GM23338 (cell line): ENCODE measurements around the gene GAR1. TPM values are rescaled to one million over a fixed set of nuclear protein-coding genes. Genes with fewer than 3 reads are reported as not detected.

Experiments used
- ATAC-seq: fragments of 200-7000 bp; cut with Tn5 transposase; 3 replicates; pipeline ENCODE4 v1.9.1; 2020
- DNase-seq: peaks from one replicate; pipeline ENCODE4 v3.0.0-alpha.2; 2015; ENCODE audit warnings: low spot score
- H2AFZ ChIP-seq: fragments of 200-600 bp; sonication (generic); 2 replicates; pipeline ENCODE4 v1.8.0; 2016; ENCODE audit warnings: antibody characterized with exemption, mild to moderate bottlenecking, moderate library complexity
- H3F3A ChIP-seq: fragments of 200-600 bp; sonication (generic); replicated peaks from 2 replicates; pipeline ENCODE4 v1.8.0; 2017; ENCODE audit warnings: antibody characterized with exemption, mixed run types, low read depth
- H3K27ac ChIP-seq: fragments of 200-600 bp; sonication (generic); 2 replicates; pipeline ENCODE4 v1.6.1; 2016; ENCODE audit warnings: low read depth
- H3K27me3 ChIP-seq: fragments of 200-600 bp; sonication (generic); 2 replicates; pipeline ENCODE4 v1.8.0; 2016; ENCODE audit warnings: mild to moderate bottlenecking, mixed run types, moderate library complexity; ENCODE audit not compliant: insufficient read depth
- H3K36me3 ChIP-seq: fragments of 200-600 bp; sonication (generic); 2 replicates; pipeline ENCODE4 v1.8.0; 2016; ENCODE audit warnings: mild to moderate bottlenecking; ENCODE audit not compliant: insufficient read depth
- H3K4me1 ChIP-seq: fragments of 200-600 bp; sonication (generic); 2 replicates; pipeline ENCODE4 v1.8.0; 2016; ENCODE audit warnings: mild to moderate bottlenecking, moderate library complexity; ENCODE audit not compliant: insufficient read depth
- H3K4me2 ChIP-seq: fragments of 200-600 bp; sonication (generic); 2 replicates; pipeline ENCODE4 v1.7.1; 2017; ENCODE audit warnings: mixed run types
- H3K4me3 ChIP-seq: fragments of 200-600 bp; sonication (generic); 2 replicates; pipeline ENCODE4 v1.6.1; 2016; ENCODE audit warnings: mixed run types
- H3K79me2 ChIP-seq: fragments of 200-600 bp; sonication (generic); replicated peaks from 2 replicates; pipeline ENCODE4 v1.8.0; 2017; ENCODE audit warnings: mild to moderate bottlenecking; ENCODE audit not compliant: insufficient read depth
- H3K9me2 ChIP-seq: fragments of 200-600 bp; sonication (generic); 2 replicates; pipeline ENCODE4 v1.8.0; 2017; ENCODE audit not compliant: insufficient read depth
- H4K20me1 ChIP-seq: fragments of 200-600 bp; sonication (generic); replicated peaks from 2 replicates; pipeline ENCODE4 v1.8.0; 2017; ENCODE audit warnings: mild to moderate bottlenecking; ENCODE audit not compliant: insufficient read depth
- H3K27ac Mint-ChIP-seq: 2 replicates; pipeline ENCODE4 v1.8.0; 2020; ENCODE audit warnings: inconsistent platforms, mild to moderate bottlenecking, moderate library complexity, mixed read lengths
- H3K27me3 Mint-ChIP-seq: 3 replicates; pipeline ENCODE4 v1.8.0; 2022; ENCODE audit warnings: low read depth, mild to moderate bottlenecking, moderate library complexity, mixed read lengths, inconsistent platforms; ENCODE audit not compliant: insufficient read depth, poor library complexity
- H3K36me3 Mint-ChIP-seq: 3 replicates; pipeline ENCODE4 v1.8.0; 2021; ENCODE audit warnings: low read depth, mild to moderate bottlenecking, inconsistent platforms, moderate library complexity, mixed read lengths
- H3K4me1 Mint-ChIP-seq: 3 replicates; pipeline ENCODE4 v1.8.0; 2020; ENCODE audit warnings: mild to moderate bottlenecking, inconsistent platforms, mixed read lengths
- H3K4me3 Mint-ChIP-seq: 3 replicates; pipeline ENCODE4 v1.8.0; 2021; ENCODE audit warnings: moderate library complexity, mild to moderate bottlenecking, inconsistent platforms, mixed read lengths
- H3K9me3 Mint-ChIP-seq: 3 replicates; pipeline ENCODE4 v1.8.0; 2020; ENCODE audit warnings: moderate library complexity, mild to moderate bottlenecking, inconsistent platforms, mixed read lengths
- CREB1 ChIP-seq: fragments of 250-450 bp; sonication (Bioruptor Pico); IDR thresholded peaks from 2 replicates; pipeline ENCODE4 v1.5.0; 2020; ENCODE audit warnings: low read depth, mild to moderate bottlenecking, moderate library complexity
- CTCF ChIP-seq, 2 experiments: fragments of 200-600 bp in 1 of 2; sonication (generic) in 1 of 2; conservative IDR thresholded peaks; 2 replicates each; pipeline versions ENCODE4 v1.5.1 to v1.6.1; 2016 to 2017; ENCODE audit warnings: antibody characterized with exemption in 2 of 2, low read depth in 2 of 2, mild to moderate bottlenecking in 2 of 2, moderate library complexity in 1 of 2
- ETS1 ChIP-seq: IDR thresholded peaks from 2 replicates; pipeline ENCODE4 v1.6.1; 2016; ENCODE audit warnings: antibody characterized with exemption
- EZH2 ChIP-seq: fragments of 200-600 bp; sonication (generic); IDR thresholded peaks from one replicate; pipeline ENCODE4 v1.8.0; 2017; ENCODE audit warnings: antibody characterized with exemption, mild to moderate bottlenecking, low read depth; ENCODE audit not compliant: unreplicated experiment
- JUNB ChIP-seq: IDR thresholded peaks from one replicate; pipeline ENCODE4 v1.6.1; 2016; ENCODE audit warnings: antibody characterized with exemption; ENCODE audit not compliant: unreplicated experiment
- NANOG ChIP-seq: IDR thresholded peaks from 2 replicates; pipeline ENCODE4 v1.6.1; 2016; ENCODE audit warnings: antibody characterized with exemption, borderline replicate concordance
- REST ChIP-seq: IDR thresholded peaks from one replicate; pipeline ENCODE4 v1.6.1; 2018; ENCODE audit warnings: antibody characterized with exemption; ENCODE audit not compliant: unreplicated experiment
- STAT1 ChIP-seq: IDR thresholded peaks from one replicate; pipeline ENCODE4 v1.6.1; 2016; ENCODE audit warnings: antibody characterized with exemption; ENCODE audit not compliant: unreplicated experiment
- ZNF114 ChIP-seq: fragments of 250-450 bp; sonication (Bioruptor Pico); IDR thresholded peaks from 2 replicates; pipeline ENCODE4 v1.5.0; 2020; ENCODE audit warnings: mild to moderate bottlenecking, moderate library complexity
- ZNF462 ChIP-seq: fragments of 250-450 bp; sonication (Bioruptor Pico); IDR thresholded peaks from 2 replicates; pipeline ENCODE4 v1.5.0; 2020; ENCODE audit warnings: mild to moderate bottlenecking, moderate library complexity
- polyA plus RNA-seq: library from polyadenylated mRNA; unstranded; fragments of >200 nt; fragmentation: Nextera tagmentation; extraction: Ambion mirVana; gene quantifications from 2 replicates; pipeline ENCODE4 v1.2.1, GENCODE V29; 2016
- total RNA-seq: library from RNA; depleted of rRNA; stranded (reverse); fragments of >200 nt; shearing (Covaris generic); gene quantifications from 2 replicates; pipeline ENCODE4 v1.2.3, GENCODE V29; 2014

The GAR1 gene
- total and polyA plus RNA-seq, 2 experiments from 2014 or later, result 13.8 to 98.7 TPM

GRCh38 chr4:109821185-109821584 is 5.6 kb downstream of the GAR1 start:
- H3F3A ChIP-seq, result no peaks in the 10 kb centered on the region
- no peak for TF ChIP-seq ETS1
- TF ChIP-seq ZNF114 (CRISPR knock-in tag), result no peak
- no peak for TF ChIP-seq CREB1 (CRISPR knock-in tag)
- TF ChIP-seq EZH2, result no peak
- TF ChIP-seq ZNF462 (CRISPR knock-in tag), result no peak
- TF ChIP-seq NANOG, result no peak
- no peak for TF ChIP-seq STAT1
- TF ChIP-seq REST, result no peak
- TF ChIP-seq CTCF (conservative IDR thresholded peaks at IDR 0.05; ENCODE audit: low read depth in 2 of 2), result no peak
- TF ChIP-seq JUNB, result no peak
- ATAC-seq (no peak), DNase-seq (no peak)
- no peak overlapping the region for H3K27ac Mint-ChIP-seq
- no peaks in the 10 kb centered on the region; the same call in 2 of the 3 replicates for H3K9me3 Mint-ChIP-seq
- H3K27me3 ChIP-seq, result no peaks in the 10 kb centered on the region
- H3K27me3 Mint-ChIP-seq, result peaks cover 10% of the 10 kb centered on the region
- peaks cover 42% of the 10 kb centered on the region for H3K36me3 ChIP-seq
- H3K9me2 ChIP-seq, result no peaks in the 10 kb centered on the region
- peaks cover 7% of the 10 kb centered on the region for H4K20me1 ChIP-seq
- H3K4me1 Mint-ChIP-seq, result peaks cover 12% of the 10 kb centered on the region
- no peak overlapping the region for H3K4me3 ChIP-seq
- peaks cover 51% of the 10 kb centered on the region for H3K79me2 ChIP-seq
- H3K36me3 Mint-ChIP-seq, result peaks cover 74% of the 10 kb centered on the region
- H3K4me3 Mint-ChIP-seq, result no peak overlapping the region
- no peak overlapping the region for H2AFZ ChIP-seq
- 0 out of 2 replicates have a peak, but pooled peaks cover 7% of the 10 kb centered on the region for H3K4me1 ChIP-seq
- no peak overlapping the region for H3K27ac ChIP-seq
- H3K4me2 ChIP-seq, result no peak overlapping the region
